LNCAP (cell line): ENCODE results near the gene LIN7B.

Source experiments
- TF ChIP-seq, protein P1 (sequence below): fragments of 450-650 bp; IDR thresholded peaks from 2 replicates; pipeline ENCODE4 v1.5.1; 2017; ENCODE audit warnings: mild to moderate bottlenecking

Gene LIN7B

GRCh38 chr19:49165111-49165750 lies 51.1 kb downstream of the LIN7B start:
- TF ChIP-seq, protein P1, sequence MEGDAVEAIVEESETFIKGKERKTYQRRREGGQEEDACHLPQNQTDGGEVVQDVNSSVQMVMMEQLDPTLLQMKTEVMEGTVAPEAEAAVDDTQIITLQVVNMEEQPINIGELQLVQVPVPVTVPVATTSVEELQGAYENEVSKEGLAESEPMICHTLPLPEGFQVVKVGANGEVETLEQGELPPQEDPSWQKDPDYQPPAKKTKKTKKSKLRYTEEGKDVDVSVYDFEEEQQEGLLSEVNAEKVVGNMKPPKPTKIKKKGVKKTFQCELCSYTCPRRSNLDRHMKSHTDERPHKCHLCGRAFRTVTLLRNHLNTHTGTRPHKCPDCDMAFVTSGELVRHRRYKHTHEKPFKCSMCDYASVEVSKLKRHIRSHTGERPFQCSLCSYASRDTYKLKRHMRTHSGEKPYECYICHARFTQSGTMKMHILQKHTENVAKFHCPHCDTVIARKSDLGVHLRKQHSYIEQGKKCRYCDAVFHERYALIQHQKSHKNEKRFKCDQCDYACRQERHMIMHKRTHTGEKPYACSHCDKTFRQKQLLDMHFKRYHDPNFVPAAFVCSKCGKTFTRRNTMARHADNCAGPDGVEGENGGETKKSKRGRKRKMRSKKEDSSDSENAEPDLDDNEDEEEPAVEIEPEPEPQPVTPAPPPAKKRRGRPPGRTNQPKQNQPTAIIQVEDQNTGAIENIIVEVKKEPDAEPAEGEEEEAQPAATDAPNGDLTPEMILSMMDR: no peak

DNA sequence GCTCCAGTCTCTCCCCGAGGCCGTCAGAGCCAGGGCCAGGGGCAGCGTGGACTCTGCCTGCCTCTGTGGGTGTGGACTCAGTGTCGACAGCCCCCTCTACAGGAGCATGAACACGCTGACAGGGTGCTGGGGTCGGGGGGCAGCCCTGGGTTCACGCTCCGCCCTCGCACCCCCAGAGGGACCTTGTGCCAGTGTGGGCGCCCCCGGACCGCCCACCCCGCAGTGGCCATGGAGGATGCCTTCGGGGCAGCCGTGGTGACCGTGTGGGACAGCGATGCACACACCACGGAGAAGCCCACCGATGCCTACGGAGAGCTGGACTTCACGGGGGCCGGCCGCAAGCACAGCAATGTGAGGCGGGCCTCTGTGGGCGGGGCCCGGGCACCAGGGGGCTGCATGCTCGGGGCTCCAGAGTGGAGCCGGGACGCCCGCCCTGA lies 51.7 kb downstream of the LIN7B start:
- TF ChIP-seq, protein P1: no peak; the same call in 1 of the 2 replicates

- TF ChIP-seq, protein P1: no peak
Observed at GRCh38 chr19:49167857-49168409, 53.8 kb downstream of the LIN7B start.
